Body of pancreas (tissue), 4 donors: ENCODE results near the gene FLOT2. TPM values are rescaled to one million over a fixed set of nuclear protein-coding genes. Genes with fewer than 3 reads are reported as not detected.

Source experiments
- ATAC-seq: fragments of 150-250 bp; one replicate; pipeline ENCODE4 v1.9.1; 2016
- DNase-seq, 4 donors: peaks; one replicate each; pipeline ENCODE4 v3.0.0-alpha.2; 2019
- H3K27ac ChIP-seq, 4 donors: fragments of 200-600 bp; sonication (generic); 1 replicate in 3 of 4; 2 replicates in 1 of 4; pipeline versions ENCODE4 v1.5.1 to v1.6.1; 2016 to 2019; ENCODE audit warnings: mild to moderate bottlenecking in 1 of 4, mixed read lengths in 1 of 4, moderate library complexity in 1 of 4
- H3K27me3 ChIP-seq, 2 donors: fragments of 200-600 bp; sonication (generic); one replicate each; pipeline ENCODE4 v1.6.0; 2016; ENCODE audit warnings: mild to moderate bottlenecking in 1 of 2
- H3K36me3 ChIP-seq, 2 donors: fragments of 200-600 bp; sonication (generic); replicated peaks in 1 of 2; 2 replicates each; pipeline ENCODE4 v1.5.1; 2016; ENCODE audit warnings: low read depth in 2 of 2; ENCODE audit not compliant: insufficient read depth in 1 of 2
- H3K4me1 ChIP-seq: fragments of 200-600 bp; sonication (generic); one replicate; pipeline ENCODE4 v1.6.0; 2016
- H3K4me3 ChIP-seq, 2 donors: fragments of 200-600 bp; sonication (generic); 1 replicate in 1 of 2; 2 replicates in 1 of 2; pipeline ENCODE4 v1.5.1; 2016 to 2019
- H3K9me3 ChIP-seq, 3 donors: fragments of 200-600 bp; sonication (generic); 1 replicate in 2 of 3; 2 replicates in 1 of 3; pipeline ENCODE4 v1.5.1; 2016
- POLR2A ChIP-seq, 3 donors: fragments of 450-650 bp; IDR thresholded peaks; one replicate each; pipeline ENCODE4 v1.6.1; 2016; ENCODE audit warnings: antibody characterized with exemption in 3 of 3, mild to moderate bottlenecking in 2 of 3
- WGBS, 2 donors: methylation state at CpG; one replicate each; pipeline ENCODE4 v1.1.5; 2017; 5-methylcytosine and 5-hydroxymethylcytosine counted together
- intact Hi-C: fragments of 100-400 bp; cut with DNase I; formaldehyde crosslinking; loops from one replicate; pipeline ENCODE4 v1.15.1; 2023
- total RNA-seq, 2 donors: library from RNA; depleted of rRNA; stranded (reverse); fragments of >200 nt; gene quantifications; one replicate each; pipeline ENCODE4 v1.1.0, GENCODE V29; 2016
- TF ChIP-seq, protein P1 (sequence below), 7 experiments: fragments of 450-650 bp in 4 of 7; fragments of 200-600 bp in 3 of 7; sonication (generic) in 3 of 7; IDR thresholded peaks; one replicate each; pipeline ENCODE4 v1.5.1; 2016 to 2019; ENCODE audit warnings: antibody characterized with exemption in 7 of 7

FLOT2 gene
- total RNA-seq, 2 donors from 2014 or later, result 26.0 to 32.4 TPM

- intact Hi-C loops, result no loop called here
- no peak for TF ChIP-seq POLR2A (IDR thresholded peaks at IDR 0.05)
- TF ChIP-seq, protein P1, sequence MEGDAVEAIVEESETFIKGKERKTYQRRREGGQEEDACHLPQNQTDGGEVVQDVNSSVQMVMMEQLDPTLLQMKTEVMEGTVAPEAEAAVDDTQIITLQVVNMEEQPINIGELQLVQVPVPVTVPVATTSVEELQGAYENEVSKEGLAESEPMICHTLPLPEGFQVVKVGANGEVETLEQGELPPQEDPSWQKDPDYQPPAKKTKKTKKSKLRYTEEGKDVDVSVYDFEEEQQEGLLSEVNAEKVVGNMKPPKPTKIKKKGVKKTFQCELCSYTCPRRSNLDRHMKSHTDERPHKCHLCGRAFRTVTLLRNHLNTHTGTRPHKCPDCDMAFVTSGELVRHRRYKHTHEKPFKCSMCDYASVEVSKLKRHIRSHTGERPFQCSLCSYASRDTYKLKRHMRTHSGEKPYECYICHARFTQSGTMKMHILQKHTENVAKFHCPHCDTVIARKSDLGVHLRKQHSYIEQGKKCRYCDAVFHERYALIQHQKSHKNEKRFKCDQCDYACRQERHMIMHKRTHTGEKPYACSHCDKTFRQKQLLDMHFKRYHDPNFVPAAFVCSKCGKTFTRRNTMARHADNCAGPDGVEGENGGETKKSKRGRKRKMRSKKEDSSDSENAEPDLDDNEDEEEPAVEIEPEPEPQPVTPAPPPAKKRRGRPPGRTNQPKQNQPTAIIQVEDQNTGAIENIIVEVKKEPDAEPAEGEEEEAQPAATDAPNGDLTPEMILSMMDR (IDR thresholded peaks at IDR 0.05), result no peak
- no peaks in the 10 kb centered on the region for H3K9me3 ChIP-seq
- ATAC-seq, result no peak
- H3K27ac ChIP-seq, result no peak overlapping the region
- H3K4me3 ChIP-seq, result no peak overlapping the region
- DNase-seq, result no peak
- no peaks in the 10 kb centered on the region for H3K4me1 ChIP-seq
- no peaks in the 10 kb centered on the region for H3K27me3 ChIP-seq
- H3K36me3 ChIP-seq, result peaks cover 9 to 18% of the 10 kb centered on the region in 2 donors
- WGBS, 2 donors, result 85 to 100% methylated on average over 1 to 10 of the region's 10 CpGs
Measured at GRCh38 chr17:28885951-28886350, 11.6 kb downstream of the FLOT2 start.

DNA sequence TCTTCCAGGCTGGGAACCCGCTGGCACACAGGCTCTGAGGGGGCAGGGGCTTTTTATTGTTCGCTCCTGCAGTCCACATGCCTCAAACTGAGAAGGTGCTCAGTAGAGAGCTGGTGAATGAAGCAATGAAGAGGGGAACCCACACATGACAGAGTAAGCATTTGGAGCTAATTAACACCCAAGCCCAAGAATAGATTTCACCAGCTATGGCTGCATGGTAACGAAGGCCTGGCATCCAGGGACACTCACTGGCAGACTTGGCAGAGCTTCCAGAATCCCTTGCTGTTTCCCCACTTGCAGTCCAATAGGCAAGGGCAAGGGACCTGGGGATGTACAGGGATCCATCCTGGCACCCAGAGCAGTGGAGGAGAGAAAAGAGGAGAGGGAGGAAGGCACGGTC lies 12.2 kb downstream of the FLOT2 start:
- no peak for DNase-seq

DNA sequence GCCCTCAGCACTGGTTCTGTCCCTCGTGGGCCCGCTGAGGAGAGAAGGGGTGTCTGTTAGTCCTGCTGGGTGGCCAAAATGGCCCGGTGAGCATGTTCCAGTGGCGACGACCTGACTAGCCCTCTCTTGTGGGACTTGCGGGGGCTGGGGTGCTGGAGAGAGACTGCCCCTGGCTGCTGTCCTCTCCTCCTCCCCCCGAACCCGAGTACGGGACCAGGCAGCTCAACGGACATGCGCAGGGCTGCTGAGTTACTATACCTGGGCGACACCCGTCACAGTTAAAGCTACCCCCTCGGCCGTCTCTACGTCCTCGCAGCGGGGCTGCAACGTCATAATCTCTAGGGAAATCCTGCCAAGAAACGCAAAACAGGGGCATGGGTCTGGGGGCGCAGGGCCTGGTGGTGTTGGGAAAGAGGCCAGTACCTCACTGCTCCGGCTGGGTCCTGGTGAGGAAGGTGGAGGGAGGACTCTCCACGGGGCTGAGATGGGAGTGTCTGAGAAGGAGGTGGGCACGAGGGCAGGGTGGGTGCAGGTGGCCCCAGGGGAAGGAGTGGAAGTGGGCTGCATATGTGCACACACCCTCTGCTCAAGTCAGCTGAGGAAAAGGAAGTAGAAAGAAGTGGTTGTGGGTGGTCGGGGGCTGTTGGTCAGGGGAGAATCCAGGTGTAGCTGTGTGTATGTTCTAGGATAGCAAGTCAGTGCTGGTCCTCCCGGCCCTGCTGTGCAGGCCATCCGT lies 13.4 kb downstream of the FLOT2 start:
- Histone ChIP-seq H3K27me3 (no peaks in the 10 kb centered on the region), H3K27ac (no peak overlapping the region), H3K4me1 (no peaks in the 10 kb centered on the region), H3K9me3 (no peaks in the 10 kb centered on the region), H3K36me3 (peaks cover 11 to 24% of the 10 kb centered on the region in 2 donors), H3K4me3 (no peak overlapping the region)
- TF ChIP-seq, protein P1 (IDR thresholded peaks at IDR 0.05), result no peak
- TF ChIP-seq POLR2A (IDR thresholded peaks at IDR 0.05), result no peak
- intact Hi-C loops, result no loop called here
- DNase-seq (no peak), ATAC-seq (no peak)
- WGBS, 2 donors, result 81 to 87% methylated on average over 25 of the region's 27 CpGs

More for the DNA sequence above, 12.2 kb downstream of the FLOT2 start:
- no peak for TF ChIP-seq POLR2A (IDR thresholded peaks at IDR 0.05)
- TF ChIP-seq, protein P1 (IDR thresholded peaks at IDR 0.05), result no peak
- no peak overlapping the region for H3K4me3 ChIP-seq
- H3K27me3 ChIP-seq, result no peaks in the 10 kb centered on the region
- intact Hi-C loops, result no loop called here
- peaks cover 11 to 19% of the 10 kb centered on the region in 2 donors for H3K36me3 ChIP-seq
- H3K9me3 ChIP-seq, result no peaks in the 10 kb centered on the region
- WGBS, 2 donors, result 86 to 91% methylated on average over 4 of the region's 4 CpGs
- H3K27ac ChIP-seq, result no peak overlapping the region
- ATAC-seq, result no peak
- no peaks in the 10 kb centered on the region for H3K4me1 ChIP-seq

DNA sequence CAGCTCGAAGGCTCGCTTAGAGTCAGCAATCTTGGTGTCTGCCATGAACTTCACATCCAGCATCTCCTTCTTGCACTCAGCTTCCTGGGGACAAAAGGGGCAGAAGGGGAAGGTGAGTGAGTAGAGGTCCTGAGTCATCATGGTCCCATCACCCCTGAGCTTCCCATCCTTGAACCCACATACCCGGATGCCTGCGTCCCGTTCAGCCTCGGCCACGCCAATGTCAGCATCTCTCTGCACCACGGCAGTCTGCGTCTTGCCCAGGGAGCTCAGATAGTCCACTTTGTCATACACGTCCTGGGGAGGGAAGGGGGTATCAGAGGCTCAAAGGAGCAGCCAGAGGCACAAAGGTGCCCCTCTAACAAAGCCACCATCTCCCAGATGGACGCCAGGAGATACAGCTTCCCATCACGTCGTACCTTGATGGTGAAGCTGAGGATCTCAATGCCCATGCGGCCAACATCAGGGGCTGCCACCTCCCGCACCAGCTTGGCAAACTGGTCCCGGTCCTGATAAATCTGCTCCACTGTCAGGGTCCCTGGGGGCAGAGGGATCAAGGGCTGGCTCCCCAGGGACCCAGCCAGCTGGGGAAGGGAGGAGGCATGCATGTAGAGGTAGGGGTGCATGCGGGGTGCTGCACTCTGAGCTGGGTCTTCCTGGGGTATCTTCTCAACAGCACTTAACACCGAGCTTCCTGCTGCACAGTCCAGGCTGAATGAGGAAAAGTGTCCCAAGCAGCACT lies 15.2 kb downstream of the FLOT2 start:
- ATAC-seq (no peak), DNase-seq (no peak)
- no peaks in the 10 kb centered on the region for H3K4me1 ChIP-seq
- no peaks in the 10 kb centered on the region for H3K9me3 ChIP-seq
- no peak overlapping the region for H3K27ac ChIP-seq
- no peak overlapping the region for H3K4me3 ChIP-seq
- TF ChIP-seq POLR2A (IDR thresholded peaks at IDR 0.05), result no peak
- TF ChIP-seq, protein P1 (IDR thresholded peaks at IDR 0.05), result no peak
- 88 to 93% methylated on average over 14 to 18 of the region's 18 CpGs for WGBS, 2 donors
- no peaks in the 10 kb centered on the region for H3K27me3 ChIP-seq
- H3K36me3 ChIP-seq, result peaks cover 11 to 24% of the 10 kb centered on the region in 2 donors
- intact Hi-C loops, result no loop called here
